Choroid plexus epithelial cell (primary cell): ENCODE measurements around the gene TP53TG3D.
"Not testable (repeated sequence)": the region's sequence is repeated elsewhere in the genome, so short reads cannot be mapped to it uniquely, and the experiment has no call there.

Source experiments
- DNase-seq: peaks from one replicate; pipeline ENCODE4 v3.0.0-alpha.2; 2010; ENCODE audit warnings: low read depth
- H3K4me3 ChIP-seq: 2 replicates; pipeline ENCODE4 v1.5.1; 2011; ENCODE audit warnings: low read depth, mild to moderate bottlenecking, control low read depth, low read length, moderate library complexity

The TP53TG3D gene, protein sequence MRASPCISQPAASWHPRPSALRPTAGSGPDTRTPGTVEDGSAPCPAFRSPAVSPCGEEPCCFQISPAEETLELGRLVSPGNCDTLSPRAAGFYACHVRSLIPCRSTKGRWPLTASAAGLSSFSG

DNA sequence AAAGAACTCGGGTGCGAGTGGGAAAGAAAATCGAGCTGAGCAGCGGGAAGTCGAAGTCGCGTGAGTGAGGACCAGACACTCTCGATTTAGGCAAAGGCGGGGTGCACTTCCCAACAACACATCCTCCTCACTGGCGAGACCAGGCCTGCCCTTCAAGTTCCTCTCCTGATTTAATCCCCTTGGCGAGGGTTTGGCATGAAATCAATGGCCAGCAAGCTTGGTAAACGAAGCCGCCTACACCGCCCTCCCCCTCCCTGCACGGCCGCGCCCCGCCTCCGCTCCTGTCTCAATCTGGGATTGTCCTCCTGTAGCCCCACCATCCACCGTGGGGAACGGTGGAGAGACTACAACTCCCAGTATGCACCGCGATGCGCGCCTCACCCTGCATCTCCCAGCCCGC lies at the start of gene TP53TG3D:
TP53TG3D (plus strand) TSS at position 301 of the 400 bp plus-strand sequence; CDS start at position 369, 68 bp downstream.
- DNase-seq, result not testable (repeated sequence)

DNA sequence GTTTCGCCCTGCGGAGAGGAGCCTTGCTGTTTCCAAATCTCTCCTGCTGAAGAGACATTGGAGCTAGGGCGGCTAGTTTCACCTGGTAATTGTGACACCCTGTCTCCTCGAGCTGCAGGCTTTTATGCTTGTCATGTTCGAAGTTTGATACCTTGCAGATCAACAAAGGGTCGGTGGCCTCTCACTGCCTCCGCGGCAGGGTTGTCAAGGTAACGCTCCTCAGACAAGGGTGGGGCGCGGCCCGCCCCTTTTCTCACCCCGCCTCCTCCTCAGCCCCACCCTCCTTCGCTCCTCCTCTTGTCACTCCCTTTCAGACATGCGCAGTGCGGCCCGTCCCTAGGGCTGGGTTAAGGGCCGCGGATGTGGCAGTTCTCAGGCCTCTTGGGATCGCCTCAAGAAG lies 421 bp downstream of the TP53TG3D start:
- DNase-seq, H3K4me3 ChIP-seq: not testable (repeated sequence)

More for the DNA sequence above, at the start of gene TP53TG3D:
- not testable (repeated sequence) for H3K4me3 ChIP-seq

DNA sequence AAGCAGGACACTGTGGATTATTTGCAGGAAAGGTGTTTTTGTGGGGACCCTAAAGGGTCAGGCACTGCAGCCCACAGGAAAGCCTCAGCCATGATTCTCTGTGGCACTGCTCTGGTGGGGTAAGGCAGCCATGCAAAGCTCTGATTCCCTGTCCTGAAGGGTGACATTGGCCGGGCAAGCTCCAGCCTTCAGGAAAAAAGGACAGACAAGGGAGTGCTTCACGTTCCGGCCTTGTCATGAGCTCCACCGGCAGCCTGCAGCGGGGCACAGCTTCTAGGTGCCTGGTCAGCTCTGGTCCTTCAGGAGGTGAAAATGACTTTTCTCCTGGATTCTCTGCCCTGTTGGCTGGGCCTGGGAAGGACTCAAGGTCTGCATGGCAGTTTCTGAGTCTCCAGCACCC lies 8.4 kb downstream of the TP53TG3D start:
- not testable (repeated sequence) for DNase-seq, H3K4me3 ChIP-seq

DNA sequence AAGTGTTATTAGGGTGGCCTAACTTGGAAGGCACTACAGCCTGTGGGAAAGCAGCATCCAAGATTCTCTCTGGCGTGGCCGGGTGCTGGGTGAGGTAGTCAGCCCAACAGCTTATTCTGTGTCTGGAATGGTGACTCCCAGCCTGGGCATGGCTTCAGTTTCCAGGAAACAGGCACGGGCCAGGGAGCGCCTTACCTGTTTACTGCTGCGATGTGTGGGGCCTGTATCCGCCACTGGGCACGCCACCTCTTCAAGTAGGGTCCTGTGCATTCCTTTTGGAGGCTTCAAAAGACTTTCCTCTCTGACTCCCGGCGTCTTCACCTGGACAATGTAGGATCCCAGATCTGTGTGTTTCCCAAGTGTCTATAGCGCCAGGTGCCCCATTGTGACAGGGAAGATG lies 10.5 kb downstream of the TP53TG3D start:
- not testable (repeated sequence) for H3K4me3 ChIP-seq, DNase-seq

DNA sequence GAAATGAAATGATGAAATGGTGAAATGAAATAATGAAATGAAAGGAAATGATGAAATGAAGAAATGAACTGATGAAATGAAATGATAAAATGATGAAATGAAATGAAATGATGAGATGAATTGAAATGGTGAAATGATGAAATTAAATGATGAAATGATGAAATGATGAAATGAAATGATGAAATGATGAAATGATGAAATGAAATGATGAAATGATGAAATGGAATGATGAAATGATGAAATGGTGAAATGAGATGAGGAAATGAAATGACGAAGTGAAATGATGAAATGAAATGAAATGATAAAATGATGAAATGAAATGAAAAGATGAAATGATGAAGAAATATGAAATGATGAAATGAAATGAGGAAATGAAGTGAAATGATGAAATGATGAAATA lies 28.8 kb downstream of the TP53TG3D start:
- H3K4me3 ChIP-seq, DNase-seq: not testable (repeated sequence)

DNA sequence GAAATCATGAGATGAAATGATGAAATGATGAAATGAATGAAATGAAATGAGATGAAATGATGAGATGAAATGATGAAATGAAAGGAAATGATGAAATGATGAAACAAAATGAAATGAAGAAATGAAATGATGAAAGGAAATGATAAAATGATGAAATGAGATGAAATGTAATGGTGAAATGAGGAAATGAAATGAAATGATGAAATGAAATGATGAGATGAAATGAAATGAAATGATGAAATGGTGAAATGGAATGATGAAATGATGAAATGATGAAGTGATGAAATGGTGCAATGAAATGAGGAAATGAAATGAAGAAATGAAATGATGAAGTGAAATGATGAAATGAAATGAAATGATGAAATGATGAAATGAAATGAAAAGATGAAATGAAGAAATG lies 29.9 kb downstream of the TP53TG3D start:
- not testable (repeated sequence) for H3K4me3 ChIP-seq, DNase-seq

DNA sequence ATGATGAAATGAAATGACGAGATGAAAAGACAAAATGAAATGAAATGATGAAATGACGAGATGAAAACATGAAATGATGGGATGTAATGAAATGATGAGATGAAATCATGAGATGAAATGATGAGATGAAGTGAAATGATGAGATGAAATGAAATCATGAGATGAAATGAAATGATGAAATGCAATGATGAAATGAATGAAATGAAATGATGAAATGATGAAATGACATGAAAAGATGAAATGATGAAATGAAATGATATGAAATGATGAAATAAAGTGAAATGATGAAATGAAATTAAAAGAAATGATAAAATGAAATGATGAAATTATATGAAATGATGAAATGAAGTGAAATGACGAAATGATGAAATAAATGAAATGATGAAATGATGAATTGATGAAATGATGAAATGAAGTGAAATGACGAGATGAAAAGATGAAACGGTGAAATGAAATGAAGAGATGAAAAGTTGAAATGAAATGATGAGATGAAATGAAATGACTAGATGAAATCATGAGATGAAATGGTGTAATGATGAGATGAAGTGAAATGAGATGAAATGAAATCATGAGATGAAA lies 30.9 kb downstream of the TP53TG3D start:
- not testable (repeated sequence) for H3K4me3 ChIP-seq, DNase-seq

DNA sequence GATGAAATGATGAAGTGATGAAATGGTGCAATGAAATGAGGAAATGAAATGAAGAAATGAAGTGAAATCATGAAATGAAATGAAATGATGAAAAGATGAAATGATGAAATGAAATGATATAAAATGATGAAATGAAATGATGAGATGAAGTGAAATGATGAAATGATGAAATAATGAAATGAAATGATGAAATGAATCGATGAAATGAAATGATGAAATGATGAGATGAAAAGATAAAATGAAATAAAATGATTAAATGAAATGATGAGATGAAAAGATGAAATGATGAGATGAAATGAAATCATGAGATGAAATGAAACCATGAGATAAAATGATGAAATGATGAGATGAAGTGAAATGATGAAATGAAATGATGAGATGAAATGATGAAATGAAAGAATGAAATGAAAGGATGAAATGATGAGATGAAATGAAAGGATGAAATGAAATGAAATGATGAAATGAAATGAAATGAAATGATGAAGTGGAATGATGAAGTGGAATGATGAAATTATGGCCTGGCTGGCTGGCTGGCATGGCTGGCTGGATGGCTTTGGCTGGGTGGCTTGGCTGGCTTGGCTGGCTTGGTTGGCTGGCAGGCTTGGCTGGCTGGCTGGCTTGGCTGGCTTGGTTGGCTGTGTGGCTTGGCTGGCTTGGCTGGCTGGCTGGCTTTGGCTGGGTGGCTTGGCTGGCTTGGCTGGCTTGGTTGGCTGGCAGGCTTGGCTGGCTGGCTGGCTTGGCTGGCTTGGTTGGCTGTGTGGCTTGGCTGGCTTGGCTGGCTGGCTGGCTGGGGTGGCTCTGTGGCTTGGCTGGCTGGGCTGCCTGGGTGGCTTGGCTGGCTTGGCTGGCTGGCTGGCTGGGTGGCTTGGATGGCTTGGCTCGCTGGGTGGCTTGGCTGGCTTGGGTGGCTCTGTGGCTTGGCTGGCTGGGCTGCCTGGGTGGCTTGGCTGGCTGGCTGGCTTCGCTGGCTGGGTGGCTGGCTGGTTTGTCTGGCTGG lies 32.0 kb downstream of the TP53TG3D start:
- DNase-seq, H3K4me3 ChIP-seq: not testable (repeated sequence)

DNA sequence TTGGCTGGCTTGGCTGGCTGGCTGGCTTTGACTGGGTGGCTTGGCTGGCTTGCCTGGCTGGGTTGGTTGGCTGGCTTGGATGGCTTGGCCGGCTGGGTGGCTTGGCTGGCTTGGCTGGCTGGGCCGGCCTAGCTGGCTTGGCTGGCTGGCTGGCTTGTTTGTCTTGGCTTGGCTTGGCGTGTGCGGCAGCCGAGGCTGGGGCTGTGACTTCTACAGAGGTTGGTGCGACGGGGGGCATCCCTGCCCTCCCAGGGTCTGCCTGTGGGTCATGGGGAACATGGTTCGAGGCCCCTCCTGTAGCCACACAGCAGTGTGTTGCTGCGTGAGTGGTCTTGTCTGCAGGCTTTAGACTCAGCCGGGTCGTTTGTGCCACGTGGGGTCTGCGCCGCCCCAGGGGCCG lies 33.1 kb downstream of the TP53TG3D start:
- DNase-seq, H3K4me3 ChIP-seq: not testable (repeated sequence)

DNA sequence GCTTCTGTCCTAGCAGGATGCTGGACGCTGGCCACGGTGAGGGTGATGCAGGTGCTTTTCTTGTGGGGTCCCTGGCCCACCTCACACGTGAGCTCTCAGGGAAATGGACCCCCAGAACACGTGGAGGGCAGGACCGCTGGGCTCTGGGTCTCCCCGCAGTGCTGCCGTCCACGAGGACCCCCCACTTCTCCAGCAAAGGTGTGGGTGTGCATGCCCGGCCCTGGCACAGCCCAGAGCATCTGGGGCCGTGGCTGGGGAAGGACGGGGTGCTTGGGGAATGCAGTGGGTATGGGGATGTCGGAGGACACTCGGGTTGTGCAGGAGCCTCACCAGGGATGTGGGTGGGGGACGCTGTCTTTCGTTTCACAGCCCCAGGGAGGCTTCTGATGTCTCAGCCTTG lies 34.7 kb downstream of the TP53TG3D start:
- not testable (repeated sequence) for H3K4me3 ChIP-seq, DNase-seq

DNA sequence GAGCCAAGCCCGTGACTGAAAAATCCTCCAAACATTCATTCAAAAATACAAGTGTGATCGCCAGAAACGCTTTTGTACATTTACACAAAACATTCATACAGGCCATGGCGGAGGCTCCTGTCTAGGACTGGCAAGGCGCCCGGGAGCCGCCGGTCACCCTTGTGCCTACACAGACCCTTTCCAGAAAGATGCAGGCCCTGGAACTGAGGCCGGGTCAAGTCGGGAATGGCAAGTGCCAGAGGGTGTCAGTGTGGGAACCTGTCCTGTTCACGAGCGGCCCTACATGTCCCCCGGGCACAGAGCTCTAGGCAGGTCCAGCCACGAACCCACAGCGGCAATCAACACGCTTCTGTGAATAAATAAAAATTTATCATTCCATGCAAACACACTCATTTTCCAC lies 36.1 kb downstream of the TP53TG3D start:
- DNase-seq, H3K4me3 ChIP-seq: not testable (repeated sequence)

DNA sequence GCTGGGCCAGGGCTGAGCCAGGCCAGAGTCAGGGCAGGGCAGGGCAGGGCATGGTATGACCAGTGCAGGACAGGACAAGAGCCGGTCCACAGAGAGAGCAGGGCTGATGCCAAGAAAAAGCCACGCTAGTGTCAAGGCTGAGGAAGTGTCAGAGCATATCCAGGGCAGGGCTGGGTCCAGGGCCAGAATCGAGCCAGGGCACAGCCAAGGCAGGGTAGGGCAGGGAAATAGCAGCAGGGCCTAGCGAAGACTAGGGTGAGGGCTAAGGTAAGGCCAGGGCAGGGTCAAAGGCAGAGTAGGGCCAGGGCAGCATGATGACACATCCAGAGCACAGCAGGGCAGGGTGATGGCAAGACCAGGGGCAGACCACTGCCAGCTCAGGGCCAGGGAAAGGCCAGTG lies 49.7 kb downstream of the TP53TG3D start:
- H3K4me3 ChIP-seq, DNase-seq: not testable (repeated sequence)
